Duodenal mucosa (tissue), 2 donors: ENCODE measurements around the gene COL6A2.
"Not testable (repeated sequence)": the region's sequence is repeated elsewhere in the genome, so short reads cannot be mapped to it uniquely, and the experiment has no call there.

Source experiments
- H3K27ac ChIP-seq: one replicate; pipeline ENCODE4 v1.7.0; 2013; ENCODE audit warnings: low read depth, low read length
- H3K27me3 ChIP-seq, 2 donors: one replicate each; pipeline ENCODE4 v1.7.0; 2013; ENCODE audit warnings: low read length in 2 of 2, control low read depth in 1 of 2; ENCODE audit not compliant: insufficient read depth in 2 of 2, control insufficient read depth in 1 of 2
- H3K36me3 ChIP-seq, 2 donors: one replicate each; pipeline ENCODE4 v1.7.0; 2013; ENCODE audit warnings: low read length in 2 of 2, control low read depth in 1 of 2; ENCODE audit not compliant: insufficient read depth in 2 of 2, control insufficient read depth in 1 of 2
- H3K4me1 ChIP-seq, 2 donors: one replicate each; pipeline ENCODE4 v1.7.0; 2013; ENCODE audit warnings: low read length in 2 of 2, control low read depth in 1 of 2; ENCODE audit not compliant: insufficient read depth in 2 of 2, control insufficient read depth in 1 of 2
- H3K4me3 ChIP-seq, 2 donors: one replicate each; pipeline ENCODE4 v1.7.0; 2013; ENCODE audit warnings: low read length in 2 of 2, low read depth in 1 of 2
- H3K9ac ChIP-seq, 2 donors: one replicate each; pipeline ENCODE4 v1.7.0; 2013; ENCODE audit warnings: low read length in 2 of 2, low read depth in 1 of 2
- H3K9me3 ChIP-seq, 2 donors: one replicate each; pipeline ENCODE4 v1.7.0; 2013; ENCODE audit warnings: low read length in 2 of 2, control low read depth in 1 of 2; ENCODE audit not compliant: control insufficient read depth in 1 of 2

The COL6A2 gene

GRCh38 chr21:46066591-46067331, 31.2 kb upstream of the COL6A2 start:
- H3K4me1 ChIP-seq = peaks cover 3 to 9% of the 10 kb centered on the region in 2 donors
- no peak overlapping the region for H3K4me3 ChIP-seq
- peaks cover 0 to 3% of the 10 kb centered on the region in 2 donors for H3K27me3 ChIP-seq
- no peaks in the 10 kb centered on the region for H3K36me3 ChIP-seq
- peaks cover 9 to 12% of the 10 kb centered on the region in 2 donors for H3K9me3 ChIP-seq
- H3K9ac ChIP-seq = no peak overlapping the region
- H3K27ac ChIP-seq = peak overlapping the region; percentile 58

- H3K36me3 ChIP-seq = no peaks in the 10 kb centered on the region
- H3K4me1 ChIP-seq = peaks cover 3 to 9% of the 10 kb centered on the region in 2 donors
- H3K27ac ChIP-seq = no peak overlapping the region
- H3K9me3 ChIP-seq = peaks cover 8 to 11% of the 10 kb centered on the region in 2 donors
- H3K9ac ChIP-seq = no peak overlapping the region
- peaks cover 0 to 3% of the 10 kb centered on the region in 2 donors for H3K27me3 ChIP-seq
- no peak overlapping the region for H3K4me3 ChIP-seq
Observed at GRCh38 chr21:46067505-46068201, 30.3 kb upstream of the COL6A2 start.

- peaks cover 0 to 3% of the 10 kb centered on the region in 2 donors for H3K27me3 ChIP-seq
- H3K9me3 ChIP-seq = peaks cover 0 to 6% of the 10 kb centered on the region in 2 donors
- no peak overlapping the region for H3K27ac ChIP-seq
- H3K4me3 ChIP-seq = no peak overlapping the region
- H3K9ac ChIP-seq = no peak overlapping the region
- peaks cover 3 to 9% of the 10 kb centered on the region in 2 donors for H3K4me1 ChIP-seq
- no peaks in the 10 kb centered on the region for H3K36me3 ChIP-seq
Observed at GRCh38 chr21:46068516-46069079, 29.3 kb upstream of the COL6A2 start.

GRCh38 chr21:46069166-46069565, 28.7 kb upstream of the COL6A2 start:
- H3K4me3 ChIP-seq = no peak overlapping the region
- peaks cover 3 to 9% of the 10 kb centered on the region in 2 donors for H3K4me1 ChIP-seq
- no peak overlapping the region for H3K9ac ChIP-seq
- peaks cover 0 to 3% of the 10 kb centered on the region in 2 donors for H3K27me3 ChIP-seq
- no peaks in the 10 kb centered on the region for H3K36me3 ChIP-seq
- no peak overlapping the region for H3K27ac ChIP-seq
- peaks cover 0 to 6% of the 10 kb centered on the region in 2 donors for H3K9me3 ChIP-seq

- peaks cover 3 to 9% of the 10 kb centered on the region in 2 donors for H3K4me1 ChIP-seq
Observed at GRCh38 chr21:46069719-46070279, 28.1 kb upstream of the COL6A2 start.

GRCh38 chr21:46071082-46071481, 26.8 kb upstream of the COL6A2 start:
- no peaks in the 10 kb centered on the region for H3K36me3 ChIP-seq
- no peaks in the 10 kb centered on the region for H3K27me3 ChIP-seq
- H3K27ac ChIP-seq = no peak overlapping the region
- H3K9me3 ChIP-seq = peaks cover 0 to 6% of the 10 kb centered on the region in 2 donors
- no peak overlapping the region for H3K4me3 ChIP-seq
- H3K4me1 ChIP-seq = peaks cover 3 to 9% of the 10 kb centered on the region in 2 donors
- no peak overlapping the region for H3K9ac ChIP-seq

More at GRCh38 chr21:46069719-46070279, 28.1 kb upstream of the COL6A2 start:
- H3K9ac ChIP-seq = no peak overlapping the region
- no peaks in the 10 kb centered on the region for H3K36me3 ChIP-seq
- H3K4me3 ChIP-seq = no peak overlapping the region
- no peak overlapping the region for H3K27ac ChIP-seq
- H3K27me3 ChIP-seq = peaks cover 0 to 3% of the 10 kb centered on the region in 2 donors
- H3K9me3 ChIP-seq = peaks cover 0 to 6% of the 10 kb centered on the region in 2 donors

- not testable (repeated sequence) for H3K9ac ChIP-seq, H3K27me3 ChIP-seq, H3K4me1 ChIP-seq, H3K9me3 ChIP-seq, H3K36me3 ChIP-seq, H3K27ac ChIP-seq, H3K4me3 ChIP-seq
Observed at GRCh38 chr21:46076724-46077123, 21.2 kb upstream of the COL6A2 start.

GRCh38 chr21:46077674-46078101, 20.2 kb upstream of the COL6A2 start:
- Histone ChIP-seq H3K27me3 (no peaks in the 10 kb centered on the region), H3K9me3 (no peaks in the 10 kb centered on the region), H3K4me1 (peaks cover 0 to 8% of the 10 kb centered on the region in 2 donors), H3K27ac (no peak overlapping the region), H3K36me3 (no peaks in the 10 kb centered on the region), H3K4me3 (no peak overlapping the region), H3K9ac (no peak overlapping the region)

GRCh38 chr21:46078322-46078977, 19.5 kb upstream of the COL6A2 start:
- Histone ChIP-seq H3K4me3 (no peak overlapping the region), H3K9ac (no peak overlapping the region), H3K36me3 (no peaks in the 10 kb centered on the region), H3K27ac (no peak overlapping the region), H3K27me3 (no peaks in the 10 kb centered on the region), H3K4me1 (peaks cover 0 to 8% of the 10 kb centered on the region in 2 donors), H3K9me3 (no peaks in the 10 kb centered on the region)
